ENCODE measurements around the gene ZNF761. TPM values are rescaled to one million over a fixed set of nuclear protein-coding genes. Genes with fewer than 3 reads are reported as not detected.
"Not testable (repeated sequence)": the region's sequence is repeated elsewhere in the genome, so short reads cannot be mapped to it uniquely, and the experiment has no call there.

ZNF761 gene
- total and polyA plus RNA-seq, 2 of the 13 experiments (the other 11 are each of a cell fraction or from before 2014, with no cell fraction given), result 11.6 to 16.2 TPM

GRCh38 chr19:53420520-53421315 is 11.1 kb upstream of the ZNF761 start (continued):
- TF ChIP-seq ZNF362 (CRISPR knock-in tag; IDR thresholded peaks at IDR 0.05; ENCODE audit: borderline replicate concordance) (peak; percentile 19; the same call in 1 of the 2 replicates), THAP11 (CRISPR knock-in tag; IDR thresholded peaks at IDR 0.05) (peak; percentile 44; the same call in 1 of the 2 replicates), SOX13 (CRISPR knock-in tag; conservative IDR thresholded peaks at IDR 0.05 in 1 of 2, IDR thresholded peaks at IDR 0.05 in 1 of 2) (peak in 1 of 2 experiments; percentile 53; a peak in 1 of 4 replicates)
- TF ChIP-seq, protein P1, sequence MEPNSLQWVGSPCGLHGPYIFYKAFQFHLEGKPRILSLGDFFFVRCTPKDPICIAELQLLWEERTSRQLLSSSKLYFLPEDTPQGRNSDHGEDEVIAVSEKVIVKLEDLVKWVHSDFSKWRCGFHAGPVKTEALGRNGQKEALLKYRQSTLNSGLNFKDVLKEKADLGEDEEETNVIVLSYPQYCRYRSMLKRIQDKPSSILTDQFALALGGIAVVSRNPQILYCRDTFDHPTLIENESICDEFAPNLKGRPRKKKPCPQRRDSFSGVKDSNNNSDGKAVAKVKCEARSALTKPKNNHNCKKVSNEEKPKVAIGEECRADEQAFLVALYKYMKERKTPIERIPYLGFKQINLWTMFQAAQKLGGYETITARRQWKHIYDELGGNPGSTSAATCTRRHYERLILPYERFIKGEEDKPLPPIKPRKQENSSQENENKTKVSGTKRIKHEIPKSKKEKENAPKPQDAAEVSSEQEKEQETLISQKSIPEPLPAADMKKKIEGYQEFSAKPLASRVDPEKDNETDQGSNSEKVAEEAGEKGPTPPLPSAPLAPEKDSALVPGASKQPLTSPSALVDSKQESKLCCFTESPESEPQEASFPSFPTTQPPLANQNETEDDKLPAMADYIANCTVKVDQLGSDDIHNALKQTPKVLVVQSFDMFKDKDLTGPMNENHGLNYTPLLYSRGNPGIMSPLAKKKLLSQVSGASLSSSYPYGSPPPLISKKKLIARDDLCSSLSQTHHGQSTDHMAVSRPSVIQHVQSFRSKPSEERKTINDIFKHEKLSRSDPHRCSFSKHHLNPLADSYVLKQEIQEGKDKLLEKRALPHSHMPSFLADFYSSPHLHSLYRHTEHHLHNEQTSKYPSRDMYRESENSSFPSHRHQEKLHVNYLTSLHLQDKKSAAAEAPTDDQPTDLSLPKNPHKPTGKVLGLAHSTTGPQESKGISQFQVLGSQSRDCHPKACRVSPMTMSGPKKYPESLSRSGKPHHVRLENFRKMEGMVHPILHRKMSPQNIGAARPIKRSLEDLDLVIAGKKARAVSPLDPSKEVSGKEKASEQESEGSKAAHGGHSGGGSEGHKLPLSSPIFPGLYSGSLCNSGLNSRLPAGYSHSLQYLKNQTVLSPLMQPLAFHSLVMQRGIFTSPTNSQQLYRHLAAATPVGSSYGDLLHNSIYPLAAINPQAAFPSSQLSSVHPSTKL (CRISPR knock-in tag; IDR thresholded peaks at IDR 0.05), result peak; percentile 61; the same call in 1 of the 2 replicates
- not testable (repeated sequence) for TF ChIP-seq SOX13 (IDR thresholded peaks at IDR 0.05)

- FAIRE-seq, result no peak
- DNase-seq (ENCODE audit: low spot score), result no peak
- no peak overlapping the region for H3K27ac ChIP-seq (ENCODE audit: extremely low read length, insufficient read depth, low read length)
- POLR2A ChIA-PET, result no interaction called here
- H3K79me2 ChIP-seq (ENCODE audit: insufficient read depth, low read length), result no peaks in the 10 kb centered on the region
- no peak overlapping the region for H3K4me2 ChIP-seq (ENCODE audit: low read depth, low read length)
- H3K4me3 ChIP-seq (replicated peaks in 1 of 3; ENCODE audit: insufficient read depth in 1 of 3, low read depth in 2 of 3, low read length in 3 of 3), result no peak overlapping the region
- CTCF ChIA-PET (ENCODE audit: low intra/inter-chr PET ratio, low total read pairs), result no interaction called here
- no peaks in the 10 kb centered on the region for H3K9me3 ChIP-seq (ENCODE audit: low read length)
- in situ Hi-C loops (cut with HindIII; ENCODE audit: extremely low pct_ligation_motif_present, low pct_unique_long_range_greater_than_20kb) (no loop called here), intact Hi-C loops (cut with micrococcal nuclease; ENCODE audit: unreplicated experiment) (loop anchor here (10.0 kb wide), 1 partner anchor 322 kb away; no protein-coding TSS in a partner anchor)
- H3K9ac ChIP-seq (ENCODE audit: insufficient read depth, low read depth, low read length), result no peak overlapping the region
- H4K20me1 ChIP-seq (ENCODE audit: insufficient read depth, low read length), result no peaks in the 10 kb centered on the region
- H2AFZ ChIP-seq (ENCODE audit: low read length), result no peak overlapping the region
- 94% methylated on average over 5 of the region's 5 CpGs for WGBS (ENCODE audit: low lambda C conversion rate)
- BruUV-seq (replicated peaks), result no TSS peak
- no peak for ATAC-seq
- H3K4me1 ChIP-seq (ENCODE audit: insufficient read depth, low read length), result peaks cover 28% of the 10 kb centered on the region
- no peaks in the 10 kb centered on the region for H3K27me3 ChIP-seq (ENCODE audit: control insufficient read depth in 1 of 2, insufficient read depth in 2 of 2, low read length in 2 of 2)
- no peaks in the 10 kb centered on the region for H3K36me3 ChIP-seq (replicated peaks in 1 of 2; ENCODE audit: control insufficient read depth in 1 of 2, insufficient read depth in 2 of 2, low read length in 2 of 2)
- TF ChIP-seq LBX2 (CRISPR knock-in tag; IDR thresholded peaks at IDR 0.05; ENCODE audit: borderline replicate concordance), result no peak
- TF ChIP-seq HOXD1 (CRISPR knock-in tag; IDR thresholded peaks at IDR 0.05), result no peak
- no peak for TF ChIP-seq ZNF660 (CRISPR knock-in tag; IDR thresholded peaks at IDR 0.05; ENCODE audit: borderline replicate concordance, low read depth)
- no peak for TF ChIP-seq HNF4A (CRISPR knock-in tag; IDR thresholded peaks at IDR 0.05)
- no peak for TF ChIP-seq HNRNPLL (IDR thresholded peaks at IDR 0.05; ENCODE audit: low read depth, low read length, poor library complexity, severe bottlenecking)
- no peak for TF ChIP-seq ZBTB1 (CRISPR knock-in tag; IDR thresholded peaks at IDR 0.05; ENCODE audit: borderline replicate concordance)
- TF ChIP-seq ZNF136 (CRISPR knock-in tag; IDR thresholded peaks at IDR 0.05; ENCODE audit: low read depth), result no peak
These were observed 9.2 kb upstream of the ZNF761 start for GRCh38 chr19:53422551-53422950.

Data from HepG2 (cell line).